GM18508 (cell line): Measurements from ENCODE around the gene DLG2.
"Not testable (repeated sequence)": the region's sequence is repeated elsewhere in the genome, so short reads cannot be mapped to it uniquely, and the experiment has no call there.

Experiments used
- ATAC-seq: cut with Tn5 transposase; IDR thresholded peaks from one replicate; pipeline ENCODE4 v1.9.1; 2021; ENCODE audit warnings: moderate number of reproducible peaks; ENCODE audit not compliant: insufficient read depth, unreplicated experiment

The DLG2 gene

GRCh38 chr11:85627332-85627997 is at the start of gene DLG2:
DLG2 (minus strand) TSS chr11:85627344.
- no peak for ATAC-seq

- no peak for ATAC-seq
Measured at GRCh38 chr11:85673393-85673792, 46.2 kb upstream of the DLG2 start.

DNA sequence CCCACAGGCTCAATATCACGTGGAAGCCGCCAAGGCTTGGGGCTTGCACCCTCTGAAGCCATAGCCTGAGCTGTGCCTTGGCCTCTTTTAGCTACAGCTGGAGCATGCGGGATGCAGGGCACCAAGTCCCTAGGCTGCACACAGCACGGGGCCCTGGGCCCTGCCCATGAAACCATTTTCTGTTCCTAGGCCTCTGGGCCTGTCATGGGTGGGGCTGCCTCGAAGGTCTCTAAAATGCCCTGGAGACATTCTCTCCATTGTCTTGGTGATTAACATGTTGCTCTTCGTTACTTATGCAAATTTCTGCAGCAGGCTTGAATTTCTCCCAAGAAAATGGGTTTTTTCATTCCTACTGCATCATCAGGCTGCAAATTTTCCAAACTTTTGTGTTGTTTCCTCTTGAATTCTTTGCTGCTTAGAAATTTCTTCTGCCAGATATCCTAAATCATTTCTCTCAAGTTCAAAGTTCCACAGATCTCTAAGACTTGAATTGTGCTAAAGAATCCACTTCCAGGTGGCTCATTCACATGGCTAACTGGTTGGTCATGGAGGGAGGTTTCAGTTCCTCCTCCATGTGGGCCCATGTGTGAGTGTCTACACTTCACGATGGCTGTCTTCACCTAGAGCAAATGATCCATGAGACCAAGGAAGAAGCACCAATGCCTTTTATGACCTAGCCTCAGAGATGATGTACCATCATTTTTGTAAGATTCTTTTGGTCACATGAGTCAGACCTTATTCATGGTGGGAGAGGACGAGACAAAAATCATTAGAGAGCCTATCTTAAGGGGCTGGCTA is 45.2 kb upstream of the DLG2 start:
- ATAC-seq = no peak

- not testable (repeated sequence) for ATAC-seq
Measured at GRCh38 chr11:85670949-85671663, 44.0 kb upstream of the DLG2 start.

- no peak for ATAC-seq
Measured at GRCh38 chr11:85668157-85668556, 41.0 kb upstream of the DLG2 start.

- no peak for ATAC-seq
Measured at GRCh38 chr11:85666687-85667086, 39.5 kb upstream of the DLG2 start.

DNA sequence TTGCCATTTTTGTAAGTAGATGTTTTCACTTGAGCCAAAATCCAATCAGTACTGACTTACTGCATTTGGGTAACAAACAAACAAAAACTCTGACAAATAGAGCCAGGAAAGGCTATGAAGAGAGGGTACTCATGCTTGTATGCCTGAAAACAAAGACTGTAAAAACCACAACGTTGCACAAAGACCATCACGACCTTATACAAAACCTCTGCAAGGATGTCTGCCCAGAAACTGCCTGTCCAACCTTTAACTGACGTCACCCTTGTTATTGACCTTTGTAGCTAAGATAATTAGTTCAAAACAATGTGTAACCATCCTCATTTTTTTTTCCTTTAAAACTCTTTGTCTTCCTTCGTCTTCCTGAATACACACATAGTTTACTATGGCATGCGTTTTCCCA is 38.6 kb upstream of the DLG2 start:
- ATAC-seq = no peak

DNA sequence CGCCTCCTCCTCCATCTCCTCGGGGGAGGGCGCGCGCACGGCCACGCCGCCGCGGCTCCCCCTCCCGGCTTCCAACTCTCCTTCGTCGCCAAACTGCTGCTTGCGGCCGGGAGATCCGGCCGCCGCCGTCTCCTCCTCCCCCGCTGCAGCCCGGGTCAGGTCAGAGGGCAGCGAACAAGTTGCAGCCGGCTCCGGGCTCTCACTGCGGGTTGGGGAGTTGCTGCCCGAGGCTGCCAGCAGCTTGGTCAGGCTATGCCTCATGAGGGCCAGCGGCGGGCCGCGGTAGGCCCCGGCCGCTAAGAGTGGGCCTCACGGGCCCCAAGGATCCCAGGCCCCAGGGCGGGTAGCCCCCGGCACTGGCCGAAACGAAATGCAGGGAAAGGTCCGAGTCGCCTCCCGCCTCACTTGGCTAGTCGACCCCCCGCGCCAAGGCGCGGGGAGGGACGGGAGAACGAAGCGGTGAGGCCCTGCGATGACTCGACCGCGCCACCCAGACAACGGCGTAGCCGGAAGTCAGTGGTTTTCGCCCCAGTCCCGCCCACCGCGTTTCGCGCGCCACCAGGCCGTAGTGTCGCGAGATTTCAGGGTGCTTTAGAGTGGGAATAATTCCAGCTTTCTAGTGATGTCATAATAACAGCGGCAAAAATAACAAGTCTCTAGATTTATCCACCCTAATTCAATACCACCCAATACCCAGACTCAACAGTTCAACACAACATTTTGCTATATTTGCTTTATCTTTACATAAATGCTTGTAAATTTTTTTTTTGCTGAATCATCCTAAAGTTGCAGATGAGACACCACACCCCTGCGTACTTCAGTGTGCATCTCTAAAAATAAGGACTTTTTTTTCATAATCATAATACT is 37.7 kb upstream of the DLG2 start, which contains the start of gene CREBZF:
Gene CREBZF (minus strand): TSS at position 515 of the 867 bp plus-strand sequence. CDS start 254 bp downstream, at position 261.
- ATAC-seq = peak; percentile 73

GRCh38 chr11:85663753-85664614 is 36.8 kb upstream of the DLG2 start:
- ATAC-seq = peak; percentile 48

DNA sequence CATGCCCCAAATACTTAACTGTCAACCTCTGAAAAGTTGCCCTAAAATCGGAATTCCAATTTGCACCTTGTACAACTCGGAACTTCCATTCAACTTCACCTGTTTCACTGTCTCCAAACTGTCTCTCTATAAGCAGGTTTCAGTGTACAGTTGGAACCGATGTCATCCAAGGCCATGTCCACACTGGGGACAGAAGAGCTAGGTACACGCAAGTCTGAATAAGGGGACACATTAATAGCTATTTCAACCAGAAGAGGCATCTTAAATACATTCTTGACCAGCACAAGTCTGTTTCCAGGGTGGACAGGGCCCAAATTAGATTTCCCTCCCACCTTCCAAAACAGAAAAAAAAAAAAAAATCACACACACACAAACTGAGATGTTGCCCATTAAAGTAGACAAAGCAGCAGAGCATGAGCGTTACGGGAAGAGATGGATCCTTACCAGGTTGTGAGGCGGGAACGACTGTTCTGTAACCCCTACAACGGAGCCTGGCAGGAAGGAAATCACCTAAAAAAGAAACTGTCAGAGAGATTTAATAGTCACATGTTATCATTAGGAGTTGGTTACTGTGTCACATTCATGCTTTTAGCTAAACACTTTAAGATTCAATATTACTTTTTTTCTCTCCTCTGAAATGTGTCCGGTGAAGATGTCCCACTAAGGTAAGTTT is 36.1 kb upstream of the DLG2 start:
- no peak for ATAC-seq

- ATAC-seq = no peak
Measured at GRCh38 chr11:85661972-85662664, 35.0 kb upstream of the DLG2 start.

GRCh38 chr11:85658180-85658579 is 31.0 kb upstream of the DLG2 start:
- ATAC-seq = no peak

DNA sequence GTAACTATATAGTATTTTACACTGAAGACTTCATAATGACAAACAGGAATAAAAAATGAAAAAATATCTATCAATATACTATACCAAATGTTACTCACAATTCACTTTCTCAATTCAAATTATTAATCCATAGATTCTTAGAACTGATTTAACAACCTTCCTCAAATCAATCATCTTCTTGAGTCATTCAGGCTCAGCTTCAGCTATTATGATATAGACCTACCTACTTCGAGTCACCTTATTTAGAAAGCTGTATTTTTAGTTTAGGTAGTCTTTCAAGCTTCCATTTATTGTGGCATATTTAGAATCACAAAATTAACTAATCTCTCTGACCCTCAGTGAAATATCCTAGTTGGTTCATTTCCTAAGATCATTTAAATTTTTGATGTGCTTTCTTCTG is 29.6 kb upstream of the DLG2 start:
- ATAC-seq = no peak

DNA sequence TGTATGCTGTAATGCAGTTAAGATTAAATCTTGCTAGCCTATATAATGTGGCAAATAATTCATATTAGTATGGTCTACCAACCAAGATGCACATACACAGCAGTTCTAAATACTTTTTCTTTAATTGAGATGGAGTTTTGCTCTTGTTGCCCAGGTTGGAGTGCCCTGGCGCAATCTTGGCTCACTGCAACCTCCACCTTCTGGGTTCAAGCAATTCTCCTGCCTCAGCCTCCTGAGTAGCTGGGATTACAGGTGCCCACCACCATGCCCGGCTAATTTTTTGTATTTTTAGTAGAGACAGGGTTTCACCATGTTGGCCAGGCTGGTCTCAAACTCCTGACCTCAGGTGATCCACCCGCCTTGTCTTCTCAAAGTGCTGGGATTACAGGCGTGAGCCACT is 27.2 kb upstream of the DLG2 start:
- ATAC-seq = not testable (repeated sequence)

- no peak for ATAC-seq
Measured at GRCh38 chr11:85652786-85653447, 25.8 kb upstream of the DLG2 start.

- ATAC-seq = no peak
Measured at GRCh38 chr11:85651118-85651517, 24.0 kb upstream of the DLG2 start.

GRCh38 chr11:85647604-85648299 is 20.6 kb upstream of the DLG2 start, which contains the start of gene TMEM126A:
TMEM126A (plus strand) TSS chr11:85647967; CDS start chr11:85650256, 2,289 bp downstream.
- ATAC-seq = peak; percentile 96
